T1000 (cell line): ENCODE results near the gene SFXN1.

Experiments
- DNase-seq: peaks from one replicate; lab custom pipeline; 2025; ENCODE audit warnings: mixed read lengths; lab: John Stamatoyannopoulos, UW

The SFXN1 gene

DNA sequence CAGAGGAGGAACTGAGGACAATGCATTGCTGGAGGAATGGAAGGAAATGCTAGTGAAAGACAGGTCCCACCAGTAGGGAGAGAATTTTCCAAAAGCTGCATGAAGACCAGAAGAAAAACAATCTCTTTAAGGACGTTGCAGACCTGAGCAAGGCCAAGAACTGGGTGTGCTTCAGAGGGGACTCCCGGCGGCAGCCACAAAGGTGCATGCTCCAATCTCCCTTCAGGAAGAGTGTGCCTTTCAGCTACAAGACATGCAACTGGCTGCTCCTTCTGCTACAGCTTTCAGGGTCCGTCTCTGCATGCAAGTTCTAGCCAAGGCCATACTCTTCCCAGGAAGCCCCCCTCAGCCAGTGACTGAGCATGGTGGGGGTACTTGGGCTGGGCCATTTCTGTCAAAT is 62.9 kb downstream of the SFXN1 start:
- DNase-seq, result no peak

DNA sequence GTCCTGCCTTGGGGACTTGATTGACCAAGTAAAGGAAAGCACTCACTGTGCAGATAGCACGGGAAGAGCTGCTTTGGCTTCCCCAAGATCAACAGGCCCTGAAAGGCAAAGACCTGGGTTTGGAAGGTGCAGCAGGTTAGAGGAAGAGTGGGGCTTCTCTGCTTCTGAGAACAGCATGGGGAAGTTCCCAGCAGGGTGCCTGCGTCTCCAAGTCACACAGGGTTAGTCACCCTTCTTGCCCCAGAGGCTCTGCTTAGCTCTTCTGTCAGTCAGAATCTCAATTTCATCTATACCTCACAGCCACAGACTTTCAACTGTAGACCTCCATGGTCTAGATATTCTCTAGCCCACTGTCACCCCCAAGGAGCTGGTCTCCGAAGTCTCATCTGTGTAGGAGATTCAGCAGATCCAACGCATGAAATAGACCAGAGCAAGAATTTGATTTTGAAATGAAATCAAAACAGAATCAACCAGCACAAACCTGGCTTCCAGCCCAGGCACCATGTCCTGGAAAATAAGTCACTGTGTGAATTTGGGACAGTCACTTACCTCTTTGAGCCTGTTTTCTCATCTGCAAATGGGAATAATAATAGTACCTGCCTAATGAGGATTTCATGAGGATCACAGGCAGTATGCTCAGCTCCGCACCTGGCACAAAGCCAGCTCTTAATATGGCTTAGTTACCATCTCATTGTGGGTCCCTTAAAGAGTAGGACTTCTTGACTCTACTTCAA is 64.0 kb downstream of the SFXN1 start:
- no peak for DNase-seq

DNA sequence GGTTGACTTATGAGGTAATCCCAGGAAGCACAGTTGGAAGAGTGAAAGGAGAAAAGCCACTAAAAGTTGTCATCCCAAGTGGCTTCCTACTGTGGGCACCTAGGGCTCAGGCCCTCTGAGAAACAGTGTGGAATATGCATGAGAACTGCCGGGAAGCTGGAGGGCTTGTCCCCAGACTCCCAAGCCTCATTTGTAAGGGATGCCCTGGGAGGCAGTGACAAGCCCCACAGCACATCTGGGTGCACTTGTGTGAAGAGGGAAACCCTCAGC is 64.5 kb downstream of the SFXN1 start:
- DNase-seq, result no peak

DNA sequence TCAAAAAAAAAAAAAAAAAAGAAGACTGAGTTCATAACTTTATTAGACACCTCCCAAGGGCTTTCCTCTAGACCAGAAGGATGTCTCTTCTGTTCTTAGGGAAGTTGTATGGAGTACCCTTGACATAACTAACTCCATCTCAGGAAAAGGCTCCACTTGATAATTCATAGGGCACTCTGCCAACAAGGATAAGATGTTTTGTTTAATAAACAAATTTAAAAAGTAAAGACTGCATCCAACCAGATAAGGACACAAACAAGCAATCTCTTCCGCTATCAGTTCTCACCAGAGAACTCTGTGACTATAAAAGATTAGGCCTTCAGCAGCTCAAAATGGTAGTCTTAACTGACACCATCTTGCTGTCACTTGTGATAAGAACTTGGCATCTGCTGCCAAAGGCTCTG is 65.8 kb downstream of the SFXN1 start:
- no peak for DNase-seq

DNA sequence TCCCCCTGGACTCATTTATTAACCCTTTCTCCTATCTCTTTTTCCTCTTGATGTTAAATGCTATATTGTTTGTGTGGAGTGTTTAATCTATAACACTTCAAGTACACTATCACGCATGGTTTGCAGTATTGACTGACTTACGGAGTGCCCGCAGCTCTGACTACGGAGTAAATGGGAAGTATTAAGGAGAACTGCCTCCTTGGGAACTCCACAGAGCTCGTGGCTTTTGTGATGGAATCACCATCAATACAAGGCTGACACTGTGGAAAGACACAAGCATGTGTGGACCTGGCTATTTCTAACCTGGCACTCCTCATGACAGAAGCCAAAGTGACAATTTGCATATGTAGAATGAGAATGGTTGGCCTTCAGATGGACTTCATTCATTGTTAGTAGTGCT is 66.2 kb downstream of the SFXN1 start:
- DNase-seq, result no peak

DNA sequence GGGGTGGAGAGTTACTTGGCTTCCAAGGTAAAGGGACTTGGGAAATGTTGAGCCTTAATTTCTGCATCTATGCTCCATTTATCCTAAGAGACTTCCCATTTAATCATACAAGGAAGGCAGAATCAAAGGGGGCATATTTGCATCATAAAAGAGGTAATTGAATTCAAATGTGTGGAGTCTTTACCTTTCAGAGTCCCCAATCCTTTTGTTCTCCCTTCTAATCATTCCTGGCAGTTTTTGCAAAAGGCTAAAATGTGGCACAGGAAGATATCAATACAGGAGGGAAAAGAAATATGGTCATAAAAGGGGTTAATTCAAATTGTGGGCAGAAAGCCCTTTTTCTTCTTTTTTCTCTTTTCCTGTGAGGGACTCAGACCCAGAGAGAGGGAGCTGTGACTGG is 69.5 kb downstream of the SFXN1 start:
- no peak for DNase-seq

DNA sequence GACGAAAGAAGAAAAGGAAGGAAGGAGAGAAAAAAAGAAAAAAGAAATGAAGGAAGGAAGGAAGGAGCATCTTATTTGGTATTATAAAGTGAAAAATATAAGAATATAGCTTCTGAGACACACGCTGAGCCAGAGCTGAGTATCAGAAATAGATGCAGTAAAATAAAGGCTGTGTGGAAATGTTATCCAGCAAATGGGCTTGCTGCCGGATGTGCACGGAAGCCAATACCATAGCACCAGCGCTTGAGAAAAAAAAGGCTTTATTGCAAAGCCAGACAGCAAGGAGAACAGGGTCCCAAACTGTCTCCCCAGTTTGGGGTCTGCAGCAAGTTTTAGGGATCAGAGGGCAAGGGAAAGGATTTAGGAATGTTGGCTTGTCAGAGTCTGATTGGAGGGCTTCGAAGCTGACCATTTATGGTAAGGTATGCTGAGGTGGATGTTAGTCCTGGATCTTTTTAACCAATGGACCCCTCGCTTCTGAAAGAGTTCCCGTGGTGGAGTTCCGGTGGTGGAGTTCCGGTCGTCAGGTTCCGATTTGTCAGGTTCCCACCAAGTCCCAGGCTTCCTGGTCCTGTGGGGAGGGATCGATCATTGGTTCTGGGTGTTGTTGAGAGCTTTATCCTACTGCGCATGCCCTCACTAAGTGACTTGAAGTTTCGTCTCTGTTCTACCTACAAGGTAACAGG is 70.4 kb downstream of the SFXN1 start:
- no peak for DNase-seq

DNA sequence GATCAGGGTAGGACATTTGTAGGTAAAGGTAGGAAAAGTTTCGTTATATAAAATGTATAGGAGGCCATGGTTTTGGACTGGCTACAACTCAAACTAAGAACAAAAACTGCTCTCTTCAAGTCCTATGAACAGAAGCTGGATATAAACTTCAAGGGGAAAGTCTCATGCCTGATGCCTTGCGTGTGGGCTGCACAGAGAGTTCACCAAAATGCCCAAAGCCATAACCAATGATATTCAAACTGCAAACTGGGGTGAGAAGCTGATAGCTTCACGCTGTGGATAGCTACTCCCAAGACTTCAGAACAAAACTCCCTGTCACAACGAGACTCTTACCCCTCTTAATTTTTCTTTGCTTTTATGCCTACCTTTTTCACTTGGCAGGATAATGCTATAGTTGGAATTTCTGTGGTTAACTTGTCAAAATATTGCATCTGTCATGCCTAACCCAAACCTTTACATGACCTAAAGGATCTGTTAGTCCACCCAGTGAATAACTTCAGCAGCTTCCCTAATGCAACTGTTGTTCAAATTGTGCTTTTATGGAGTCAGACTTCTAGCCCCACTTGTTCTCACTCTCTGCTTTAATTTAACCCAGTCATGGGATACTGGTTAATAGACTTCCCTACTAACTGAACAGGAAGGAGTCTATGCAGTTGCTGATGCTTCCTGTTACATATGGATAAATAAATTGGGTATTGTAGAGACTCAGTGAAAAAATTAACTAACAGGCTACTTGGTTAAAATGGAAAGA is 71.9 kb downstream of the SFXN1 start:
- DNase-seq, result no peak

DNA sequence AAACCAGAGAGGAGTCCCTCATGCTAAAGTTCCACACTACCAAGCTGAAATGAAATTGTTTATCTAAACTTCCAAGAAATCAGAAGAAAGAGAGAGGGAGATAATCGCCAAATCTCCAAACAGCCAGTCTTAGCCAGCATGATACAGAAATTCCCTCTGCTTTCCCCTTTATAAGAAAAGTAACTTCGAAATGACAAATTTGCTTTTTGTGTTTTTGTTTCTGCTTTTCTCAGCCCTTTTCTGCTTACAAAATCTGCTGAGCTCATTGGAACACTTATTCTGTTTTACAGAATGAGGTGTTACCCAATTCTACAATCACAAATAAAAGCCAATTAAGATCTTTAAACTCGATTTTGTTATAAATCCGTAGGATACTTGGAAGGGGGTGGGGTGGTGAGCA is 72.9 kb downstream of the SFXN1 start:
- DNase-seq, result no peak

DNA sequence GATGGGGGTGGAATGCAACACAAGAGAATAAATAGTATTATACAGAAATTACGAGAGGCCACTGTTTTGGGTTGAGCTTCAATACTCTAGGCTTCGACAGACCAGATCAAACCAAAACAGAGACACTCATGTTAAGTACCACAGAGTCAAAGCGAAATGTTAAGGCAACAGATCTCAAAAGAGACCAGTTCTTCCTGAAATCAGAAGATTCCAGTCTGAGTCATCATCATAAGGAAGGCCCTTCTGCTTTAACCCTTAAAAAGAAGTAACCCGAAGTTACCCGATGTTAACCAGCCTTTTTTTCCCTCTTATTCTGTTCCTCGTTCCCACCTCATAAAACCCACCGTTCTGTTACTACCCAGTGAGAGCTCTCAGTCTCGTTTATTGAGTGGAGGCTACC is 75.9 kb downstream of the SFXN1 start:
- DNase-seq, result no peak

DNA sequence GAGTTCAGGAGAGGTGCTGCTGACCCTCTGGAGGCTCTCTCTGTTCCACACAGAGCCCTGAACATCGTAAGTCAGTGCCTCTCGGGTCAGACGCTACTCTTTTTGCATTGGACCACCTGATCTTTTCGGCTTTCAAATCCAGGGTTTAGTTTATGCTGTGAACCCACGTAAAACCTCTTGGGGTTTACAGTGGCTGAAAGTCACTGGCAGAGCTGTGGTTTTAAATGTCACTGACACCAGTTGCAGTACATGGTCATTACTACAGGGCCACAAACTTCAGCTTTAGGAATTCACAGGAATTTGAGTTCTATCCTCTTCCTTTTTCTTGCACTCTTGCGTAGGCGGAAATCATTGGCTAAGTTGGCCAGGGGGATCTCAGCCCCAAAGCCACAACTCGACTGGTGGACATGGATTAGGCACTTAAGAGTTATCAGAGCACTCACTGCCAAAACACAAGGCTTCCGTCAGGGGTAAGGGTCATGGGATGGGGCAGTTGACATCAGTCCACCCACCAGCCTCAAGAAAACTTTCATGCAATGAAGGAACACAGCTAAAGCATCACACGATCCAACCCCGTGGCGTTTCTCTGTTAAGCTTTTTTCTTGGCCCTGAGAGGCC is 76.9 kb downstream of the SFXN1 start:
- no peak for DNase-seq

DNA sequence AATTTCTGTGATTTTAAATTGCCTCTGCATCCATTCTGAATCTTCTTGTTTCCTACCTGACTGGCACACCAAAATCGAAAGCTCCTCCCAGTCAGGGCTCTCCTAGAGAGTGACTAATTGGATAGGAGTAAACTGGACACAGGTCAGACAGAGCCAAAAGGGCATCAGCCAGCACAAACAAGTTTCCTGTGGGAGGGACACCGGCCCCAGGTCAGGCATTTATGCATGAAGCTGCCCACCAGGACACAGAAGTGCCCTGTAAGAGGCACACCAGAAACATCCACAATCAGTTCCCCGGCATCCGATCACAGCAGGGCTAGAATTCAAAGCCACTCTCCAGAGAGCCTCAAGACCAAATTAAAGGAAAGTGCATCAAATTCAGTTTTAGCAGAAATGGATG is 78.4 kb downstream of the SFXN1 start:
- DNase-seq, result no peak

DNA sequence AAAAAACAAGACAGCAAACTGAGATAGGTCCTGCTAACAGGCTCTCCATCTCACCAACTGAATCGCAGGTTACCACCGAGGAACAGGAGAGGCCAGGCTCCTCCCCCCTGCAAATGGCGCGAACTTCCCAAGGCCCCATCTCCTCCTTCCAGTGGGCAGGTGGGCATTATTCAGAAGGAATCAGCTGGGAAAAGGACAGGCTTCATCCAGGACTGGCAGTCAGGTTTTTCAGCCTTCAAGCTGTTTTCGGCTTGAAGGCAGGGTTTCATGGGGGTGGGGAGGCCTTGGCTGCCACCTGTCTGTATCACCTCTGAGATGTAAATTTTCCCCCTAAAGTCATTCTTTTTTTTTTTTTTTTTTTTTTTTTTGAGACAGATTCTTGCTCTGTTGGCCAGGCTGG is 79.4 kb downstream of the SFXN1 start:
- no peak for DNase-seq

DNA sequence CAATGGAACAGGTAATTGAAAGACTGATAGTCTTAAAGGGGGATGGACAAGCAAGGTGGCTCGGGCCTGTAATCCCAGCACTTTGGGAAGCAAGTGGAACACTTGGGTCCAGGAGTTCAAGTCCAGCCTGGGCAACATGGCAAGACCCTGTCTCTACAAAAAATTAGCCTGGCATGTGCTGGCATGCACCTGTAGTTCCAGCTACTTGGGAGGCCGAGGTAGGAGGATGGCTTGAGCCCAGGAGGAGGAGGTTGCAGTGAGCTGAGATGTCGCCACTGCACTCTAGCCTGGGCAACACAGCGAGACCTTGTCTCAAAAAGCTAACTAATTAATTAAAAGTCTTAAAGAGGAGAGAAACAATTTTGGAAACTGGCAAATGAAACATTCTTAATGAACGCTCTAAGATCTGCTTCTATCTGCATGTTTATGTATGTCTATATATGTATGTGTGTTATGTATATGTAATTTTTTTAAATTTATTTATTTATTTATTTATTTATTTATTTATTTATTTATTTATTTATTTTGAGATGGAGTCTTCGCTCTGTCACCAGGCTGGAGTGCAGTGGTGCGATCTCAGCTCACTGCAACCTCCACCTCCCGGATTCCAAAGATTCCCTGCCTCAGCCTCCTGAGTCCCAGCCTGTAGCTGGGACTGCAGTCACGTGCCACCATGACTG is 80.6 kb downstream of the SFXN1 start:
- DNase-seq, result no peak

DNA sequence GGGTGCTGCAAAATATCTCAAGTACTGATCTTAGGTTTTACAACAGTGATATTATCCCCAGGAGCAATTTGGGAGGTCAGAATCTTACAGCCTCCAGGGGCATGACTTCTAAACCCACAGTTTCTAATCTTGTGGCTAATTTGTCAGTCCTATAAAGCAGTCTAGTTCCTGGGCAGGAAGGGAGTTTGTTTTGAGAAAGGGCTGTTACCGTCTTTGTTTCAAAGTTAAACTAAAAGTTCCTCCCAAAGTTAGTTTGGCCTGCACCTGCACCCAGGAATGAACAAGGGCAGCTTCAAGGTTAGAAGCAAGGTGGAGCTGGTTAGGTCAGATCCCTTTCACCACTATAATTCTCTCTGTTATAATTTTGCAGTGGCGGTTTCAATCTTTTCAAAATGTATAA is 81.7 kb downstream of the SFXN1 start:
- DNase-seq, result no peak

DNA sequence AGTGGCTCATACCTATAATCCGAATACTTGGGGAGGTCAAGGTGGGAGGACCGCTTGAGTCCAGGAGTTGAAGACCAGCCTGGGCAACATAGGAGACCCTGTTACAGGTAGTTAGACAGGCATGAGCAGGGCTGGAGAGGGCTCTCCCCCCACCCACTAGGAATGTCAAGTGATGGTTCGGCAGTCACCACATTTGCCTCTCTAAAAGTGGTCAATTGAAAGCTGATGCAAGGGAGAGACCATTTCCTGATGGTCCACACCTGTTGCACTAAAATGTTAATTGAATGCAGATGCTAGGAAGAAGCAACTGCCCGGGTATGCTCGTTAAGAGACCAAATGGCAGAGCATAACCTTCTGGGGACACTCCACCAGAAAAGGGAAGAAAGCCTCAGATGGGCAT is 82.7 kb downstream of the SFXN1 start:
- no peak for DNase-seq

DNA sequence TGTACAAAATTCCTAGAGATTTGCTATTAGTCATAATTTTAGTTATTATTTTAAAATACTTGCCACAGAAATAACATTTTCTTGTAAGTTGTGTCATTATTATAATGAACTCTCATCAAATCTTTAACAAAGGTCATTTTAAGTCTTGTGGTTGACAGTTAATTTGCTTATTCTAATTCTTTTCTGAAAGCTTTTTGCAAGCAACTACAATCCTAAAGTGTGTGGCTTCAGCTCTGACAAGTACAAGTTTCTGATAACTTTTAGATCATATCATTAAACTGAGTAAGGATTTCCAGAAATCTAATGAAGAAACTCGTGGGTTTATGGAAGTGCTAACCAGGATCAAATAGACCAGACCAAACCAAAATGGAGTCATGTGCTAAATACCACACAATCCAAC is 86.4 kb downstream of the SFXN1 start:
- no peak for DNase-seq

DNA sequence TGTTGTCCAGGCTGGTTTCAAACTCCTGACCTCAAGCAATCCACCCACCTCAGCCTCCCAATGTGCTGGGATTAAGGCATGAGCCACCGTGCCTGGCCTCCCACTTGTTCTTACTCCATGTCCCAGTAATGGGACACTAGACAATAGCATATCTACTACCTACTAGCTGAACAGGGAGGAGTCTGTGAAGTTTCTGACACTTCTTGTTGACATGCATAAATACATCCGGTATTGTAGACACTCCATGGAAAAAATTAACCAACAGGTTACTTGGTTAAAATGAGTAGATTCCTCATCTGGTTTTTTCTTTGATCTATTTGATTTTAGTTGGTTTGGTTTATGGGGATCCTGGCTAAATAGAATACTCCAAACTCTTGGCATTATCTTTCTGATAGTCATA is 88.3 kb downstream of the SFXN1 start:
- DNase-seq, result no peak

DNA sequence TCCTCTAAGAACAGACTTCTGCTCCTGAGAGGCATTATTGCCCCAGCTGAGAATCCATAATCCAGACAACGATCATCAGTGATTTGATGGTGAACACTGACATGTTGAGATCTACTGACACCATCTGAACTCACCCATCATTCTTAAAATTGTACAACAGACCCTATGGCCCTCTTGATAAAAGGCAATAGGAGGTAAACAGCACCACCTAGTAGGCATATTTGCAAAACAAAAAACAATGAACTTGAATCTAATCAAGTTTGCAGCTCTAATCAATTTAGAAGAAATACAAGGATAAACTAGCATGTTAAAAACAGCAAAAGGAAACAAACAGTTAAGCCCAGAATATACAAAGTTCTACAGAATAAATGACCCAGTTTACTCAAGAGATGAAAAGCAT is 89.6 kb downstream of the SFXN1 start:
- DNase-seq, result no peak

DNA sequence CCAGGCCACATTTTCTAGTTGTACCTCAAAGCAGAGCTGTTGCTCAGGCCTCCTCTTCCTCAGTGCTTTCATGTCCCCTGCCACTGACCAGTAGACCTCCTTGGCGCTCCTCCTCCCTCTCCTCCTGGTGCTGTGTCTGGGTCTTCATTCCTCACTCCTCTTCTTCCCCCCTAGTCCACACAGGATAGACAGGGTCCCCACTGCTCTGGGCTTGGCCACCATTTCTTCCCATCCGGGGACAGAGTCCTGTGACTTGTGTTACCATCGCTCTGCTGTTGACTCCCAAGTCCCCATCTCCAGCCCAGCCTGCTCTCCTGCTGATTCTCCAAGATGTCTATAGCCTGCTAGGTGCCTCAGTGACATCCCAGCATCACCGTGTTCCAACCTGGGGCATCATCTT is 91.3 kb downstream of the SFXN1 start:
- no peak for DNase-seq

DNA sequence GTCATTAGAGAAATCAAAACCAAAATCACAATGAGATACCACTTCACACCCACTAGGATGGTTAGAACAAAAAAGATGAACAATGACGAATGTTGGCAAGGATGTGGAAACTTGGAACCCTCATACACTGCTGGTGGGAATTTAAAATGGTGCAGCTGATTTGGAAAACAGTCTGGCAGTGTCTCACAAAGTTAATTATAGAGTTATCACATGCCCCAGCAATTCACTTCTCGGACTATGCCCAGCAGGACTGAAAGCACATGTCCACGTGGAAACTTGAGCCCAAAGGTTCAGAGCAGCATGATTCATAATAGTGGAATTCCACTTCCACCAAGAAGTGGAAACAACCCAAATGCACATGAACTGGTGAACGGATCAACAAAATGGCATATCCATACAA is 94.5 kb downstream of the SFXN1 start:
- DNase-seq, result no peak

DNA sequence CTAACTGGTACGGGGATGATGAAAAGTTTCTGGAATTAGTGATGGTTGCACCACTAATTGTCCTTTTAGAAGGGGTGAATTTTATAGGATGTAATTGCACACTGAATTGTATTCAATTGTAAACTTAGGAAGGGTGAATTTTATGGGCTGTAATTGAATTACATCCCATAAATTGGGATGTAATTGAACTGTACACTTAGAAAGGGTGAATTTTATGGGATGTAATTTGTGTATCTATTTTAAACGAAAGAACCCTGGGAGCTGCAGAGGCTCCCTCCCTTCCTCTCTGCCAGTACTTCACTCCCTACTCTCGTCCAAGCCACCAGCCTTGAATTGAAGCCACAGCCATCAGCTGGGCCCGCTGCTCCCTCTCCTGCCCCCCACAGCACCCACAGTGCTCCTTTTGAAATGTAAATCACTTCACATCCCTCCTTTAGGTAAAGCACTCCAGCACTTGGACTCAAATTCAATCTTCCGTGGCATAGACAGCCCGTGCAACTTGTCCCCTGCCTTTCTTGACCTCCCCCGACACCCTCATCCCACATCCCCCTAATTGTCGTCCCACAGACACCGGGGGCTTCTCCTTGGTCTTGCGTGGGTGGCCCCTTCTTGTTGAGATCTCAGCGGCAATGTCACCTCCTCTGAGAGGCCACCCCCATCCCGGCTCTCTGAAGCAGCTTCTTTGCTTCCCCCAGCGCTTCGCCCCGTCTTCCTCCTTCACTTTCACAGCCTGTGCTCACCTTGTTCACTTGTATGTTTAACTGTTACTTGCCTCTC is 95.3 kb downstream of the SFXN1 start:
- no peak for DNase-seq
